GM21619 (cell line): Measurements from ENCODE around the gene IGFBP4.

Source experiments
- ATAC-seq: cut with Tn5 transposase; IDR thresholded peaks from one replicate; pipeline ENCODE4 v1.9.1; 2021; ENCODE audit not compliant: unreplicated experiment

The IGFBP4 gene

DNA sequence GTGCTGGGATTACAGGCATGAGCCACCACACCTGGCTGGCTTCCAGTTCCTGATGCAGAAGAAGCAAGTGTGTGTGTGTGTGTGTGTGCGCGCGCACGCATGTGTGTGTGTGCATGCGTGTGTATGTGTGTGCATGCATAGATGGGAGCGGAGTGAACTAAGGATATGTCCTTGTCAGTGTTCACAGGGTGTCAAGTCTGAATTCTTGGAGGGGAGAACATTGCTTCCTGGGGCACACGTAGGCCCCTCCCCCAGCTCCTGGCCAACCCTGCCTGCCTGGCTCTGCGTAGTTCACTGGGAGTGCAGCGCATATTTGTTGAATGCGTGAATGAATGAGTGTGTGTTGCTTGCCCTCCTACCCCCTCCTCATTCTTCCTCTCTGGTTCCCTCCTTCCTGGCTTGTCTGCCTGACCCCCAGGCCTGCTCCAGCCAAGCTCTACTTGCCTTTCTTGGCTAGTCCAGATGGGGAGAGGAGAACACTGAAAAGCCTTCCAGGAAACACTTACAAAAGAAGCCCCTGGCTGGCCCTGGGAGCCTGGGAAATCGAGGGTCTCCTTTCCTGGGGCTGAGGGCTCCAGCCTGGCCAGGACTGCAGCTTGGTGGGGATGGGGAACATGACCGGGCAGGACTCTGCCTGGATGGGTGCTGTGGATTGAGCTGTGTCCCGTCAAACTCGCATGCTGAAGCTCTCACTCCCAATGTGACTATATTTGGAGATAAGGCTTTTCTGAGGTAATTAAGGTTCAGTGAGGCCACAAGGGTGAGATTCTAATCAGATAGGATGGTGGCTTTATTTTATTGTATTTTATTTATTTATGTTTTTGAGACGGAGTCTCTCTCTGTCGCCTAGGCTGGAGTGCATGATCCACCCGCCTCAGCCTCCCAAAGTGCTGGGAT is 27.9 kb downstream of the IGFBP4 start:
- no peak for ATAC-seq

DNA sequence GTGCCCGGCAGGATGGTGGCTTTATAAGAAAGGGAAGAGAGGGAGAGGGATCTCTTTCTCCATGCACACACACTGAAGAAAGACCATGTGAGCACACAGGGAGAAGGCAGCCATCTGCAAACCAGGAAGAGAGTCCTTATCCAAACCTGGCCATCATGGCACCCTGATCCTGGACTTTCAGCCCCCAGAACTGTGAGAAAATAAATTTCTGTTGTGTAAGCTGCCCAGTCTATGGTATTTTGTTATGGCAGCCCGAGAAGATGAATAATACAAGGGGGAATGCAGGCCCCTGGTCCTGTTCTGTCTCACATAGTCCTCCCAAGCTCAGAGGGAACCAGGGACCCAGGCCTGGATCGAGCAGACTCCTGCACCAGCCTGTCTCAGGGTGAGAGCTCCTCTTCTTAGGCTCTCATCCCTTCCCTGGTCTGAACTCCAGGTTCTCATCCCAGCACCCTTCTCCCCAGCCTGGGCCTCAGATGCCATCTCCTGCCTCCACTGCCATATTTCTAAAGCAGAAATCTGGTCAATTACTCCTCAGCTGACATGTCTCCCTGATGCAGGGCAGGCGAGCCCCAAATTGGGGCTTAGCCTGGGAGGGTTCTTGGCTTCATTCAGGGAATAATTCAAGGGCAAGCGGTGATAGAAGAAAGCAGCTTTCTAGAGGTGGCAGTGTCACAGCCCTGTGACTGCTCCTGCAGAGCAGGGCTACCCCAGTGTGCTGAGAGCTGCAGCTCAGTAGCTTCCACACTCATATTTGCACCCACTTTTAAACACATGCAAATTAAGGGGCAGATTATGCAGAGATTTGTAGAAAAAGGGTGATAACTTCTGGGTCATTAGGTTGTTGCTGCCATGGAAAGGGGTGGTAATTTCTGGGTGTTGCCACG is 28.8 kb downstream of the IGFBP4 start:
- ATAC-seq, result no peak

DNA sequence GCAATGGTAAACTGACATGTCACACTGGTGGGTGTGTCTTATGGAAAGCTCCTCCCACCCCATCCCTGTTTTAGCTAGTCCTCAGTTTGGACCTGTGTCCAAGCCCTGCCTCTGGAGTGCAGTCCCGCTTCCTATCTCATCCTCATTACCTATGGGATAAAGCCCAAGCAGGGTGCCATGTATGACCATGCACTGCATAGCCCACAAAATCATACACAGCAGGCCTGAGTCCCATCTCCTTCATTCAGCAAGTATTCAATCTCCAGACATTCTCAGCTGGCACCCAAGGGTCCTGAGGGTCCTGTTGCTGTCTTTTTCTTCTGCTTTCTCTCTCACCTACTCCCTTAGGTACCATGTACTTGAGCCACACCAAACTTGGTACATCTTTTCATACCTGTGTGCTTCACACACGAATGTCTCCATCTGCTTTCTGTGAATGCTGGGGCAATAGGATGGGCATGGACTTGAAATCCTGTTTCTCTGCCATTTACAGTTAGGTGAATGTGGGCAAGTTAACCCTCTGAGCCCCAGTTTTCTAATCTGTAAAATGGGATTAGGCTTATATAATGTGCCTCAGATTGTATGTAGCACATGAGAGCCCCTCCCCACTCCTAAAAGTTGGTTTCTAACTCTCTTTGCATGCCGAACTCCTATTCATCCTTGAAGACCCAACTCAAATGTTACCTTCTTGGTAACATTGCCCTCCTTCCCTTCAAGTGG is 29.6 kb downstream of the IGFBP4 start:
- no peak for ATAC-seq

DNA sequence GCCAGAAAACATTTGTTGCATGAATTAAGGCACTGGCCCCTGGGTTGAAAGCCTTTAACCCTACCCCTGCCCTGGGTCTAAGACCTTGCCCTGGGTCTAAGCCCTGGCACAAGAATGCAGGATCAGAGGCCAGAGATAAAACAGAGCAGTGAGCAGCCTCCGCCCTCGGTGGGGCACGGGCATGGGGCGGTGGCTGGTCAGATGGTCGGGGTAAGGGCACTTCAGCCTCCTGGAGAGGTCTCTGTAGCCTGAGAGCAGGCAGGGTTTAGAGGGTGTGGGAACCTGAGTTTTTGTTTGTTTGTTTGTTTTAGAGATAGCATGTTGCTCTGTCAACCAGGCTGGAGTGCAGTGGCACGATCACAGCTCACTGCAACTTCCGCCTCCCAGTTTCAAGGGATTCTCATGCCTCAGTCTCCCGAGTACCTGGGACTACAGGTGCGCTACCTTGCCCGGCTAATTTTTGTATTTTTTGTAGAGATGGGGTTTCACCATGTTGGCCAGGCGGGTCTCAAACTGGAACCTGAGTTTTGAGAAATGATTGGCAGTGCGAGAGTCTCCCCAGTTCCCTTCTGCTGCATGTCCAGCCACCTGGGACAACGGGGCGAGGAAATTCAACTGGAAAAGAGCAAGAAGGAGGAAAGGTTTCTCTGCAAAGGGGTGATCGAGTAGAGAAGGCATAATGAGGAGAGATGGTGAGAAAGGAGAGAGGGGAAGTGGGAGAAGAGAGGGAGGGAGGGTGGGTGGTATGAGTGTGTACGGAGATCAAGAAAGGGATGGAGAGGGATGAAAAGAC is 30.5 kb downstream of the IGFBP4 start:
- no peak for ATAC-seq

DNA sequence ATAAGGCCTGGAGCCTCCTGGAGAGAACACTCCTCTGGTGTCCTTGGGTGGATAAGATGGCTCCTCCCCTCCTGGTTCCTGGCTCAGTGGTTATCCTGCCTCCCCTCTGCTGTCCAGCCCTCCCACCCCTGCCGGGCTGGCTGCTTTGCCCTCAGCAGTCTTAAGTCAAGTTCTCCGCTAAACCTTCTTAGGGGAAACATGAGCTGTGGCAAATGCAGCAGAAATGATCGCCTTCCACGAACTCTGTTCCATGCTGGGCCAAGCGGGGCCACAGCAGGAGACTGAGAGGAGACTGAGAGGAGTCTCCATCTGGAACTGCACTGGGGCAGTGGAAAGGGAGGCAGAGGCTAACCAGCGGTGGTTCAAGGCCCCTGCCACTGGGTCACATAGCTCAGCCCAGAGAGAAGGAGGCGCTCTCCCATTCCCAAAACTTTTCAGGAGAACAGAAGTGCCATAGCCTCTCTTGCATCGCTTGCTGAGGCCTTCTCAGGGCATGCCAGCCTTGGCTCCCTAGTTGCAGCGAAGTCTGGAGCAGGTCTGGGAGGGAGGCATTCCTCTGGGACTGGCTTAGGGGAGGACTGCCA is 31.3 kb downstream of the IGFBP4 start:
- no peak for ATAC-seq

DNA sequence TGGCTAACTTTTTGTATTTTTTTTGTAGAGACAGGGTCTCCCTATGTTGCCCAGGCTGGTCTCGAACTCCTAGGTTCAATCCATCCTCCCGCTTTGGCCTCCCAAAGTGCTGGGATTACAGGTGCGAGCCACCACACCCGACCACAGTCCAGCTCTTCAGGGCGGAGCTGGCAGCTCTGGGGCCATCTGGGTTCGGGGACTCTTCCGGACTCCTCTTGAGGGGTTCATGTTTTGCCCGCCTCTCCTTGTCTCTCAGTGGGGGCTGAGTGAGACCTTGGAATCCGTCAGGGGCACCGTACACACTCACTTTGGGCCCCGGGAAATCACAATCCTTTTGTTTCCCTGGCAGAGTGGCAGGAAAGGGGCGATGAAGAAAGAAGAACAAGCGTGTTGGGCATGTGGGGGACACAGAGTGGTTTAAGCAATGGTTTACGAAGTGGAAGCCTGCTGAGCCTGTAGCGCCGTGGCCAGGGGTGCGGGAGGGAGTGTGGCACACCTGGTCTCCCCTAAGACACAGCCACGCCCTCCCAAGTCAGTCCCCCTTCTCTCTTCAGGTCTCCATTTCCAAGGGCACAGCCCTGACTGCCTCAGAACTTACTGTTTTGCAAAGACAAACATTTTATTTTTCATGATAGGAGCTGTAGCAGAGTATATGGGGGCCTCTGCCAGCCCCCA is 32.1 kb downstream of the IGFBP4 start:
- ATAC-seq, result no peak

DNA sequence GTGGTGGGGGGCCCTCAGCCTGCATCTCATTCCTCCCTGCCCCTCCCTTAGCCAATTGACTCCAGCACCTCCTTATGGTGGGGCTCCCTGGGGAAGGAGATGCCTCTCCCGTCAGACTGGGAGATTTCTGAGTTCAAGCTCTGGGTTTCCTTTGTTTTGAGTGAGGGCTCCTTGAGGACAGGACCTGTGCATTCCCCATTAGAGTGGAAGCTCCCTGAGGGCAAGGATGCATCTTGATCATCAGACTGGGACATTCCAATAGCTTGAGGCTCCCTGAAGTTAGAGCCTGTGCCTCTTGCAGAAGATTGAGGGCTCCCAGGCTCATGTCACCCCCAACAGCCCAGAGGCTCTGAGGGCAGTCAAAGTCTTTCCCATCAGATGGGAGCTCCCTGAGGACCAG is 34.5 kb downstream of the IGFBP4 start:
- ATAC-seq, result no peak

DNA sequence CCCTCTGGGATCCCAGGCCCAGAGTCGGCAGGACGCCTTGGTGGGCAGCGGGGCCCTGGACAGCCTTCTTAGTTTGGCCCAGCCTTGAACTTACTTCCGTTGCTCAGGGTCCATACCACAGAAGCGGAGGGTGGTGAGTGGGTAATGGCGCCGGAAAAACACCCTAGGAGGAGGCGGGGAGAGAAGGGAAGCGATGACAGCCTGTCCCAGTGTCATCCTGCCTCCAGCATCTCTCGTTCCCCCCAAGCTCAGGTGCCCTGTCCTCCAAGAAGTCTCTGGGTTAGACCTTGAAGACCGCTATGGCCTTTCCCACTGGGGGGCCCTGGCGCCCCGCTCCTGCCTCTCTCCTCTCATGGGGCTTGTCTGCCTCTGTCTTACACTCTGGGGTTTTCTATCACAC is 35.2 kb downstream of the IGFBP4 start:
- no peak for ATAC-seq

DNA sequence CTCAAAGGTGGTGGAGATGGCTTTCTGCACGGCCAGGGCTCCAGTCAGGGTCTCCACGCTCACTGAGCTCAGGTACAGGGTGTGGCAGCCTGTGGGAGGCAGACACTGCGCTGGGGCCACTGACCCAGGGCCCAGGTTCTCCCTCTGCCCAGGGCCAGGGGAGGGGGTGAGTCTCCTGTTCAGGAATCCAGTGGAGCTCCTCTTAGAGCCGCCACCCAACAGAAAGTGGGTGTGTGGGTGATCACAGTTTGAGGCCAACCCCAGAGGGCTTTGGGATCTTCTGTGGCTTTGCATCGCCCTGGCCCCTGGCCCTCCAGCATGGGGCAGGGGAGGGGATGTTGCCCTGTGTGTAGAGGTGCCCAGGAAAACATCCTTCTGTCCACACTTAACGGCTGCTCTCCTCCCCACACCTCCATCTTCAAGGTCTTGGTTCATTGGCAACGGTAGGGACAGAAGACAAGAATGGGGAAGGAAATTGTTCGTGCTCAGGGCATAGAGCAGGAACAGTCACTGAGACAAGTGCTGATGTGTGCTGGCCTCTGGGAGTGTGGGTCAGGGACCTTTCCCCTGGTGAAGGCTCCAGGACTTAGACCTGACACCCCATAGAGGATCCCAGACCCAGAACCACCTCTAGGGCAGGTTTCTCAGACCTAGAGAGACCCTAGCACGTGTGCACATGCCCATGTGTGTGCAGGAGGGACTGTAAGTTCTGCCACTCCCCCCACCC is 36.7 kb downstream of the IGFBP4 start:
- ATAC-seq, result no peak

DNA sequence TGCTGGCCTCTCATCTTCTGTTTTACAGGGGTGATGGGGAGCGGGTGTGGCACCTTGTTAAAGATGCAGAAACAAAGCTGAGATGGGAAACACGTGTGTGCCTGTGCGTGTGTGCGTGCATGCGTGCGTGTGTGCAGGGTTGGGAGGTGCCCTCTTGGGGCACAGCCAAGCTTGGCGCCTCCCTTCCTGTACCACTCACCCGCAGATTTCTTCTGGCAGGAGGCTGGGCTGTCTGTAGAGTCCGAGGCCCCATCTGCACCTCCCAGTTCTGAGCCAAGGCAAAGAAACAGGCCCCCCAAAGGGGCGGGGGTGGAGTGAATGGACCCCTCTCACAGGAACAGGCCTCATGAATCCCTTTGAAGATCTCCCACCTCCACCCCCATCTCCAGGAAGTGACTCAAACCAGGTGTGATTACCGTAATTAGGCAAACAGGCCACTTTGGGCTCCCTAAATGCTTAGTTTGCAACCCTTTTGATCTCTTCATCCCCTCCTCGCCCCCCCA is 37.3 kb downstream of the IGFBP4 start:
- ATAC-seq, result no peak

DNA sequence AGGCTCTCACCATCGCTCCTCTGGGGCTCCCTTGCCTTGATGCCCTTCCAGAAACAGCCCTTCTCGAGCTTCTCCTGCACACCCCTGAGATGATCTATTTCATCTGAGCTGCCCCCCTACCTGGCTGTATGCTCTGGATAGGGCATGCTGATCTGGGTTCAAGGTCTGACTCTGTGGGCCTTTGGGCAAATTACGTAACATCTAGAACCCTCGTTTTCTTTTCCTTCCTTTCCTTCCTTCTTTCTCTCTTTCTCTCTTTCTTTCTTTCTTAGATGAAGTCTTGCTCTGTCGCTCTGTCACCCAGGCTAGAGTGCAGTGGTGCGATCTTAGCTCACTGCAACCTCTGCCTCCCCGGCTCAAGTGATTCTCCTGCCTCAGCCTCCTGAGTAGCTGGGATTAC is 37.9 kb downstream of the IGFBP4 start:
- ATAC-seq, result no peak

DNA sequence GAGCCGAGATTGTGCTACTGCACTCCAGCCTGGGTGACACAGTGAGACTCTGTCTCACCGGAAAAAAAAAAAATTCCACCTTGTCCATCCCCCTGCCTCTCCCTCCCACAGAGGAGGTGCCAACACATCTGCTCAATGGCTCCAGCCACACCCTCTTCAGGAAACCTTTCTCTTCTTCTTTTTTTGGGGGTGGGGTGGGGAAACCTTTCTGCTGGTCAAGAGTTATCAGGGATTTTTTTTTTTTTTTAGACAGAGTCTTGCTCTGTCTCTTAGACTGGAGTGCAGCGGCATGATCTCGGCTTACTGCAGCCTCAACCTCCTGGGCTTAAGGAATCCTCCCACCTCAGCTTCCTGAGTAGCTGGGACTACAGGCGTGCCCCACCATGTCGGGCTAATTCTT is 39.5 kb downstream of the IGFBP4 start:
- ATAC-seq, result no peak

DNA sequence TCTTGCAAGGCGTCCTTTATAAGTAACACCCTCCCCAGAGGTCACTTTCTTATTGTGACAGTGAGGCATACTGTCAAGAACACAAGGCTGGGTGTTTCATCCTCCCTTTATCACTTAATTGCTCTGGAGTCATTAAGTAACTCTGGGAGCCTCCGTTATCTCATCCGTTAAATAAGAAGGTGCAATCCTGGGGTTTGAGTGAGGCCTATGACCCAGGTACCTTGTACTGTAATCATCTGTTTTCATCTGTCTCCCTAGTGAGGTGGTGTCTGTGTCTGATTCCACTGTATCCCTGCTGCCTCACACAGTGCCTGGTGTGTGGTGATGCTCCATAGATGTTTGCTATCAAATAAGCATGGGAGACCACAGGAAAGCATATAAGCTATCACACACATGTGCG is 40.4 kb downstream of the IGFBP4 start:
- ATAC-seq, result no peak

DNA sequence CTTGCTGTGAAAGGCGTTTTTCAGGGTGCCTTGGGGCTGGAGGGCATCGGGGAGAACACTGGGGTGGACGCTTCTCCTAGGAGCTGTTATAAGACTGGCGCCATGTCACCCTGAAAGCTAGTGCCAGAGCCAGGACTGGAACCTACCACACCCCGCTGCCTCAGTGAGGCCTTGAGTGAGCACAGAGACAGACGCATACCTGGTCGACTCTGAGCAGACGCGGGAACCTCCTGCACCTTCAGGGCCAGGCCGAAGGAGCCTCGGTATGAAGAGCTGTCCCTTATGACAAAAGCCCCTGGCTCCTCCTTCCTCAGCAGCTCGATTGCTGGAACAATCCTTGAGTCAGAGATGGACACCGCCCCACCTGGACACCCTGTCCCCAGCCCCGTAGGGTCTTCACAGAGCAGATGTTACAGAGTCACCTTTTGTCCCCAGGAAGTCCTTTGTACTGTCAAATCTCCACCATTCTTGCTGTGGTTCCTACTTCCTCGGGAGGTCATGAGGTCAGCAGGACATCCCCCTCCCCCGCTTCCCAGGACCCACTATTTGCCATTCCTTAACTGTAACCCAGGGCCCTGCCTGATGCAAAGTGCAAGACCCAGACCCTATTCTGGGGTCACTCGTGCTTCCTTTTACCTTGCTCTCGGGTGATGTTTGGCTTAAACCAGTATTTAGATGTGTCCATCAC is 41.2 kb downstream of the IGFBP4 start:
- no peak for ATAC-seq

DNA sequence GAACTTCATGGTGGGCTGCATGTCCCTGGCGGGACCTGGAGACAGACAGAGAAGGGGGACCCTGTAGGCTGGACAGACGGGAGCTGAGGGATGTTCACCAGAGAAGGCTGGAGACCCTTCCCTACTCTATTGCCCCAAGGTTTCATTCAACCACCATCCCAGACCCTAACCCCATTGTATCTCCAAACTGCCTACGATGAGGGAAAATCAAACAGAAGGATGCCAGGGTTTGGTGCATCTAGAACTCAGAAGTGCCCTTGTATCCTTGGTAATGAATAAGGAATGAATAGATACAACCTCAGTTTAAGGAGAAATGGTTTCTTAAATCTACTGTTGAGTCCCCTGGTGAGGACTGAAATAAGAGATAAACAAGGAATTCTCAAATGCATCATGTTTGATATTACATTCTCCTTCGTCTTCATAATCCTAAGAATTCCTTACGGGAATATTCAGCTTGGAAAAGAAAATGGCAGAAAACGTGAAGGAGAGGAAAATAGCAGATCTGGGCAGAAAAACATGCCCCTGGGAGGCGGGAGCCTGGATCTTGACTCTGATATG is 41.8 kb downstream of the IGFBP4 start:
- ATAC-seq, result no peak

DNA sequence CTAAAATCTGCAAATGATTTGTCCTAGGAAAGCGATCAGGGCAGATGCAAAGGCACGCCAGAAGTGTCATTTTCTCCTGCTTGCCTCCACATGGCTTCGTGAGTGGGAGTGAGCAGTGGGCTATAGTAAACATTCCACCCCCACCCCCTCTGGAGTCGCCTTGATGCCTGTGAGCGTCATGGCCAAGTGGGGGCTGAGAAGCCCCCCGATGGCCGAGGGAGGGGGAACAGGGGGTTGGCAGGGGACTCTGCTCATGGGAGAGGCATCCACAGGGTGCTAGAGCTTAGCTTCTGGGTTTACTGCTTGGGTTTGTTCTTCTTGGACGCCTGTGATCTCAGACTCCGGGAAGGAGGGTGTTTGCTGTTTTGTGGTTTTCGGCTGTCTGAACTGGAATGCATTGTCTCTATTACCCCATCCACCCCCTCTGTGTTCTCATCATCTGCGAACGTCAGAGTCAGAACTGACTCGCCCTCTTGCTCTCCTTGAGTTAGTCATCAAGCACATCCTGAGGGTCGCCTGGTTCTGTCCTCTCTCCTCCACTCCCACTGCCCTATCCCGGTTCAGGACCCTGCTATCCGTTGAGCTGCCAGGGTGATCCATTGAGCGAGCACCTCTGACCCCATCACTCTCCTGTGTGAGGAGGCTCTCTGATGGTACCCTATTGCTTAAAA is 42.7 kb downstream of the IGFBP4 start:
- ATAC-seq, result no peak
